NCI-H146 treated with DMSO at 0.1 percent for 48 hours (cell line): ENCODE results near the gene CTDSPL.
A peak's percentile ranks its signal among the peaks of the same experiment; 100 is the strongest.

Source experiments
- DNase-seq: peaks from one replicate; lab custom pipeline; 2025; ENCODE audit not compliant: unreplicated experiment; lab: John Stamatoyannopoulos, UW

The CTDSPL gene

DNA sequence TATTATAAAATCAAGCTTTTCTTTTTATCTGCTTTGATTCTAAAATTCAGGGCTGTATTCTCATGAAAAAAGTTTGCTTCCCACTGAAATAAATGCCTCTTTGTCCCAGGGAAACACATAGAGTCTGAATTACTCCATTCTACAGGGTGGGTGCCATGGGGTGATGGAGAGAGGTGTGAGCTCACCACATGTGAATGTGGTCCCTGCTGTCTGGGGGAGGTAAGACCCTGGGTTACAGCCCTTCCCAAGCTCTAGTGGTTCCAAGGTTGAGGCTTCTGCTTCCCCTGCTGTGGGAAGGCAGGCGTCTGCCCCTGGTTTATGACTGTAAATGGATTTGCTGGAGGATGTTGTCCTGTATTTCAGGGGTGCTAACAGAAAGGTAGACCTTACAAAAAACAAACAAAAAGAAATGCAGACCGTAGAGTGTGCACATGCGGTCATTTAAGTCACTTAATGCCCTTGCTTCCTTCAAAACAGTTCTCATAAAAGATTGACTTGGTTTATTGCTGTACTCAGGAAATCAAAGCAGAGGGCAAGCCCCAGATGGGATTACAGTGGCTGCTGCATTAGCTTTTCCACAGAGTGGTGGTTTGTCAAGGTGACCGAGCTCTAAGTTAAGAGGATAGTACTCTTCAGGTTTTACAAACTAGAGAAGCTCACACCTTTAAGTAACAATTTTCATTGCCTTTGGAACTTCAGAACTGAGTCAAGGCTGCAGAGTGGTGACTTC, 49.2 kb downstream of the CTDSPL start:
- no peak for DNase-seq

DNA sequence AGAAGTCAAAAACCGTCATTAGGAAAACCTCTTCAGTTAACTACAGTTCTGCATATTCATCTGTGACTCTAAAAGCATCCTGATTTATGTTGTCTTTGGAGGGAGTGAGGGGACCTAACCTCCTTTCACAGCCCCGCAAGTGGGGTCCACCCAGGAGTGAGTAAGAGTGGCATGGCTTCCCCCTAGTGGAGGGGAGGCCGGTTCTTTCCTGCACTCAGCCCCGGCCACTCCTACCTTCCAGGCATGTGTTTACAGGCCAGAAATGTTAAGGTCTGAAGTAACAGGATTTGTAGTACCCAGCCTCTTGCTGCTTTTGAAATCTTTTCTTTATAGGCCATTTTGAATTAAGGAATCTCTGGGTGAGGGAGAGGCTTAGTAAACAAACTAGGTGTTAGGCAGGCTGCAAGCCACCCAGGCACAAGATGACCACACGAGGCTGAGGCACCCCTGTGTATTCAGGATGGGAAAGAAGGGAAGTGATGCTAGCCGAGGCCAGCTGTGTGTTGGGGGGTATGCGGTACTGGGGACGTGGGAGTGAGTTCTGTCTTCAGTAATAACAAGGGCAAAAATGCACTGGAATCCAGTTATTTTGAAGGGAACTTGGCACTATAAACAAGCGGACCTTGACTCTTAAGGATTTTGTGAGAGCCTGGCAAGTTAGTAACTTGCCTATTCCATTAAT, 50.5 kb downstream of the CTDSPL start:
- no peak for DNase-seq

DNA sequence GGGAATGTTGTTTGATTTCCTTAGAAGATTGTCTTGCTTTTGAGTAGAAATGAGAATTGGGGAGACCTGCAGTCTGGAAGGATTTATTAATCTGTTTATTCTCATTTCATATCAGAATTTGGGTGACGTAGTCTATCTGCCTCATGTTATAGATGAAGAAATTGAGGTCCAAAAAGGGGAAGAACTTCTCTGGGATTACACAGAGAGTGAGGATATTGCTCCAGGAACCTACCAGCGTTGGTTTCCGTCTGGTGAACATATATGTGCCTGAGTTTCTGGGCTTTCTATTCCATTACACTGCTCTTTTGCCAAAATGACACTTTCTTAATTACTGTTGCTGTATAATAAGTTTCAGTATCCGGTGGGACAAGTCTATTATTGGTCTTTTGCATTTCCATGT, 51.8 kb downstream of the CTDSPL start:
- DNase-seq = no peak

DNA sequence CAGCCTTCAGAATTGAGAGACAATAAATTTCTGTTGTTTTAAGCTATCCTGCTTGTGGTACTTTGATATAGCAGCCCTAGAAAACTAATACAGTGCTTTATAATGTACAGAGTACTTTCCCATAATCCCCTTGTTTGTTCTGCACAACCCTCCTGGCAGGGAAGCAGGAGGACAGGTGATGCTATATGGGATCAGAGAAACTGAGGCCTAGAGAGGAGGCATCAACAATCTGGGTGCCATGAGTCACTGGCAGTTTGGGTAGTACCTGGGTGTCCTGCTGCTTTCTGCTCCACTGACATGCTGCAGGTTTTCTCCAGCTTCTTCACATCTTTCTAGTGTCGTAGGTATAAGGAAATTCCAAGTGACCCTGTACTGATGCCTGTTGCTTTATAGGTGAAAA, 55.0 kb downstream of the CTDSPL start:
- no peak for DNase-seq

DNA sequence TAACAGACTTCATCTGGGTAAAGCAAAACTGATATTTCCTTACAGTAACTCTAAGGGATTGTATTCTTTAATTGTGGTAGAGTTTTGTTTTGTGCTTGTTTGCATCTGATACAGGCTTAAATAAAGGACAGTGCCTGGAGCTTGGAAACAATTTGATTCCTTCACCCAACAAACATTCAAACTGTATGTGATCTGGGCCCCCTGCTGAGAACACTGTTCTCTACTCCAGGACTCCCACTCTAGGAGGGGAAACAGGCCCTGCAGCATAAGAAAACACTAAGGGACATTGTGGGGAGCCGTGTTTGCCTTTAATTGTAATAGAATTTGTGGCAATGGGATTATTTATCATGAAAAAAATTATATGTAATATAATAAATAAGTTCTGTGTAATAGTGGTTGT, 56.9 kb downstream of the CTDSPL start:
- DNase-seq = peak; percentile 3

DNA sequence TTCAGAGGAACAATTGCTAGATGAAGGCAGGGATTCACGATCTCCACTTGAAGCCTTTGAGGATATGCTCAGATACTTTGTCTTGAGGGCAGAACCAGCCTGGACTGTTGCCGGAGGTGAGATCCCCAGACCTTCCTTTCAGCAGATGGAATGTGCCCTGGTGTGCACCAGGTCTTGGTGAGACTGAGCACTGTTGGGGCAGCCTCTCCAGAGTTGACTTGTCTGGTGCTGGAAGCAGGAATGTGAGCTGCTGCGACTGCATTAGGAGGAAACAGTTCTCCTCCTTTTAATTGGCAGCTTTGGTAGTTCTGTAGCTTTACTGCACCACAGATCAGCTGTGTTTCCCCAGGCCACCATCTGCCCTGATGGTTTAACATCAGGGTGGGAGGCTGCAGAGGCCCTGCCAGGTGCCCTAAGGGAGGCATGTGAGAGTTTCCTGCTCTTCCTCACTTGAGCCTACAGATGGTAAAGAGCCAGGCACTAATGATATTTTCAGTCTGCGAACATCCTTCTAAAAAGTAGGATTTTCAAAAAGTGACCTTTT, 58.5 kb downstream of the CTDSPL start:
- no peak for DNase-seq

DNA sequence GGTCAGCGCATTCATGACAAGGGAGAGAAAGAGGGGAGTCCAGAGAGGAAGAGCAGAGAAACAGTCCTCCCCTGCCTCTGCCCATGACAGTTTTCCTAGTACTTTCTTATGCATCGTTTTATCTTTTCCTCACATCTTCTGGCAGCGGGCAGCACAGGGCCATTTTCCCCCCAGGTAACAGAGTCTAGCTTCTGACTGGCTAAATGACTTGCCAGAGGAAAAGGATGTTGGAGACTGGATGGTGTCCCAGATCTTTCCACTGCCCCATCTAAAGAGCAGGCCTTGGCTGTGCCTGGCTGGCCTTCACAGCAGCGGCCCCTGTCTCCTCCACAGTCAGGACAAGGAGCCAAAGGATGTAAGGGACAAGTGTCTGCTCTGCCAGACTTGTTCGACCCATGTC, 59.3 kb downstream of the CTDSPL start:
- DNase-seq = no peak

DNA sequence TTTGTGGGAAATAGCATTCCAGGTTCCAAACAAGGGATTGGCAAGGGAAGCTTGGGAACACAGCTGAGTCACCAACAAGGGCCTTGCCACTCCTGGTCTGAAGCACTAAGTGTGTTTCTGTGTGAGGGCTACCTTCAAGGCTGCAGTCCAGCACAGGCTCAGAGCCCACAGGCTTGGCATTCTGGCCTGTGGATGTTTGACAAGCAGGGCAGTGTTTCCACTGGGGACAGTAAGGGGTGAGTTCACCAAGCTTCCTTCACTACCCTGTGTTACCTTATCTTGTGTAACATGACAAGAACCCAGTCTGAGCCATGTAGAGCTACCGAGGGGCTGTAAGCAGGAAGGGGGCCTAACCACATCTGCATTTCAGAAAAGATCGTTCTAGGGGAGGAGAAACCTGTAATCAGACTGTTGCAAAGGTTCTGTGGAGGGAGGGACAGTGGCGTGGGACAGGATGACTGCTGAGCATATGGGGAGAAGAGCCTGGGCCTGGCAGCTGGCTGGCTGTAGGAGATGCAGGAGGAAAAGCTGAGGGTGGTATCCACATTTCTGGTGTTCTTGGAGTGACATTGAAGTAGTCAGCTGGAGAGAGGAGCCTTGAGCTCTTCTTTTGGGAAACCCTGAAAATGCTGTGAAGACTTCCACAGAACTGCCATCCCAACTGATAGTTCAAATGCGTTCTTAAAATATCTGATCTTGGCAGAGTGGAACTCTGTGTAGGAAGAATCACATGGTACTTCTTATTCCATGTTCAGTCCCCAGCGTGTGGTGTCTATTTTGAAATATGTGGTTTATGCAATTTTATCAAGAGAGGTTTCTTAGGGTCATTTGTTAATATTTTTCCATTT, 61.3 kb downstream of the CTDSPL start:
- DNase-seq = no peak

DNA sequence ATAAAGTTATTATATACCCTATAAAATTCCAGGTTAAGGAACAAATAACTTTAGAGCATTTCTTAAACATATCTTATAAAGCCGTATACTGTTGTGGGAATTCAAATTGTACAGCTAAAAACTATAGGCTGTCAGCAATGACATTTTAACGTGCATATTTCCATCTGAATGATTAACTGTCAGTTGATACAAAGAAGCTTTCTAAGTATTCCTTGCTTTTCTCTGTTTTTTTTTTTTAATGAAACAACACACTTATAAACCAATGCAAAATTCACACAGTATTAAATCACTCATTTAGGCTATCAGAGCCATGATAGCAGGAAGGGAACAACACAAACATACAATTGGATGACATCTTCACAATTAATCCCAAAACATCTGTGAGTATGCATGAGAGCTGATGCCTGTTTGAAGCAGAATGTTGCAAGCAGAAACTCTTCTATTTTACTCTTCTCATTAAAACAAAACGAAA, 61.9 kb downstream of the CTDSPL start:
- DNase-seq = no peak

DNA sequence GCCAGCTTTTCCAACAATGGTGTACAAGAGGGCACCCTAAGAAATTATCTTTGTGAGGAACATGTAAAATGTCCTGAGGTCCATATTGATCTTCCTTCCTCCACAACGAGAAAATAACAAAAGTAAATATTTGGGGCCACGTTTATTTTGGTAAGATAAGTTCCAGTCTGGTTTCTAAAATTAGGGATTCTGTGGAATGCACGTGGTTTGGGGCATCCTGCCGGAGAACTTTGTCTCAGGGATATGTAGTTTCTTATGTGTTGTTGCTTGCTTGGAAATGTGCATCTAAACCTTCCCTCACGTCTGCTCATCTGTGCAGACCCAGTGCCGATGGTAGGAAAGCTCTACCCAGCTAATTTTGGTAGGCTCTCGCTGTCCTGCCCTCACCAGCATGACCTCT, 62.8 kb downstream of the CTDSPL start:
- DNase-seq = no peak

DNA sequence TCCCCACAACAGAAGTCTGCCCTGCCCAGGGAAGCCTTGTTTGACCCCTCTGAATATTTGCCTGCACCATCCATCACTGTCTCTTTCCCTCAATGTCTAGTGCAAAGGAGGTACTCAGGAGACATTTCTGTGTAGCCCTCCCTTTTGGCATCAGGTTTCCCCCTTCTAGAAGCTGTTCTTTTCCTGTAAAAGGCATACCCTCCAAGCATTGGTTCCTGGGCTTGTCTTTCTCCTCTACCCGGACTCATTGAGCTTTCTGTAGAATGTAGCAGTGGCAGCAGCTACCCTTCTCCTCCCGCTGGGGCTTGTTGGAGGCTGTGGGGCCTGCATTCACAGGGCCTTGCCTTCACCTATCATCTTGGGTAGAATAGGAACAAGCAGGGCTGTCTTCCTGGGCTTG, 63.5 kb downstream of the CTDSPL start:
- no peak for DNase-seq

DNA sequence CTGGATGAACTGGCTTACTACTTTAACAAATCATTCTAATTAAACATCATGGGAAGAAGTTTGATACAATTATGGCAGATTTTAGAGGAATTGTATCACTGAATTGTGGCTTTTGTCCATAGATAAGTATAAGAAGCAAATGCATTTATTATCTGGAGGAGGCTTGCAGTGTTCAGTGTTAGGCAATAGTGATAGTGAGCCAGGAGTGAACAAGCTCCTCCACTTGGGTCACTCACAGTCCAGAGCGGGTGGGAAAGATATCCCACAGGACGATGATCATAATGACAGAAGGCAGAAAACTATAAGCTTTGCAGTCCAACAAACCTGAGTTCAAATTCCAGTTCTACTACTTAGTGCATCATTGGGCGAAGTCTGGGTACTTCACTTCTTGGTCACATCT, 64.9 kb downstream of the CTDSPL start:
- DNase-seq = no peak

DNA sequence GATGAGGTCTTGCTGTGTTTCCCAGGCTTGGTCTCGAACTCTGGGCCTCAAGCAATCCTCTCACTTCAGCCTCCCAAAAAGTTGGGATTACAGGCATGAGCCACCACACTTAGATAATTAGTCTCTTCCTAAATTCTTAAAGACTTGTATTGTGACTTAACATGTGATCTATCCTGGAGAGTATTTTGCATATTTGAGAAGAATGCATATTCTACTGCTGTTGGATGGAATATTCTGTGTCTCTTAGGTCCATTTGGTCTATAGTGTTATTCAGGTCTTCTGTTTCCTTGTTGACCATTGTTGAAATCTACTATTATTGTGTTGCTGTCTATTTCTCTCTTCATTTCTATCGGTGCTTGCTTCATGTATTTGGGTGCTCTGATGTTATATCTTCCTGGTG, 68.8 kb downstream of the CTDSPL start:
- DNase-seq = no peak

DNA sequence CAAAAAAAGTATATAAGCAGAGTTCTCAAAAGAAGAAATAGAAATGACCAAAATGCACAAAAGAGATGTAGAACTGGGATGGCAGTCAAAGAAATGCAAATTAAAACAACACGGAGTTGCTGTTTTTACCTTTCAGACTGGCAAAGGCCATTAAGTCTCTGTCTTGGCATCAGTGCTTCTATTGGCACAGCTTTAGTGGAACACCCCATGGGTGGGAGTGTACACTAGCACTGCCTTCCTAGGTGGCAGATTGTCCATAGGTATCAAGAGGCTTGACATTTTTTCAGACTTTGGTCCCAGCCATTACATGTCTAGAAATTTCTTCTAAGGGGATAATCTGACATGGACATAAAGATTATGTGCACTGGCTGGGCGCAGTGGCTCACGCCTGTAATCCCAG, 70.8 kb downstream of the CTDSPL start:
- no peak for DNase-seq

DNA sequence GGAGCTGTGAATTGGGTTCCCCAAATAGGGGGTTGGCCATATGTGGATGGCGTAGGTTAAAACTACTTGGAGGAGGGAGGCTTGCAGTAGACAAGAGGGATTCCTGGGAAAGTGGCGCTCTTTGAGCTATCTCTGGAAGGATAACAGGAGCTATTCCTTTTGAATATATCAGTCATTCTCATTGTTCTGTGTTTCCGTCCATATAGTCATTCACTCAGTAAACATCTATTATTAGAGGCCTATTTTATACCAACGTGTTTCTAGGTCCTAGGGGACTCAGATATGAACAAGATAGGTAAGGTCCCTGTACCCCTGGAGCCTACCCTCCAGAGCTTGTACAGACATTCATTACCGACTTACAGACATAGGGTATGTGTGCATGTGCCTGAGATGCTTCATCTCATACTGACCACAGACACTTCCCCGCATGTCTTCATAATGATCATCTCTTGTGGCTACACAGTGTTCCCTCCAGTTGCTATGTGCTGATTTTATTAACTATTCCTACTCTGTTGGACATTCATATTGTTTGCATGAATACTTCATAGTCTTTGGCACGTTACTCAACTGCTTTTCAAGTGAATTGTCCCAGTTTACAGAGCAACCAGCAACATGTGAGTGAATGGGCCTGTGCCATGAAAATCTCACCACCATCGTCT, 73.1 kb downstream of the CTDSPL start:
- DNase-seq = no peak

DNA sequence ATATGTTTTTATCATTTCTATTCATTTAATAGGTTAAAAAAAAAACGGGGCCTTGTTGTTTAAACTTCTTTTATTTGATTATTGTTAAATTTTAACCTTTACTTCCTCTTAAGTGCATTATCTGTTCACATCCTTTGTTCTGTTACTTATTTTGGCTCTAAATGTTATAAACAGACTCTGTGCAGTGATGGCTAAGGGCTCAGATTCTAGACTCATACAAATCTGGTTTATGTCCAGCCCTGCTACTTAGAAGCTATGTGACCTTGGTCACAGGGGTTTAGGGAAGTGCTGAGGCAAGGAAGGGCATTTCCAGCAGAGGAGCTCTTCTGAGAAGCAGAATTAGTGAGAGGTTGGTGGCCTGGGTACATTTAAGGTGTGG, 73.6 kb downstream of the CTDSPL start:
- DNase-seq = no peak

DNA sequence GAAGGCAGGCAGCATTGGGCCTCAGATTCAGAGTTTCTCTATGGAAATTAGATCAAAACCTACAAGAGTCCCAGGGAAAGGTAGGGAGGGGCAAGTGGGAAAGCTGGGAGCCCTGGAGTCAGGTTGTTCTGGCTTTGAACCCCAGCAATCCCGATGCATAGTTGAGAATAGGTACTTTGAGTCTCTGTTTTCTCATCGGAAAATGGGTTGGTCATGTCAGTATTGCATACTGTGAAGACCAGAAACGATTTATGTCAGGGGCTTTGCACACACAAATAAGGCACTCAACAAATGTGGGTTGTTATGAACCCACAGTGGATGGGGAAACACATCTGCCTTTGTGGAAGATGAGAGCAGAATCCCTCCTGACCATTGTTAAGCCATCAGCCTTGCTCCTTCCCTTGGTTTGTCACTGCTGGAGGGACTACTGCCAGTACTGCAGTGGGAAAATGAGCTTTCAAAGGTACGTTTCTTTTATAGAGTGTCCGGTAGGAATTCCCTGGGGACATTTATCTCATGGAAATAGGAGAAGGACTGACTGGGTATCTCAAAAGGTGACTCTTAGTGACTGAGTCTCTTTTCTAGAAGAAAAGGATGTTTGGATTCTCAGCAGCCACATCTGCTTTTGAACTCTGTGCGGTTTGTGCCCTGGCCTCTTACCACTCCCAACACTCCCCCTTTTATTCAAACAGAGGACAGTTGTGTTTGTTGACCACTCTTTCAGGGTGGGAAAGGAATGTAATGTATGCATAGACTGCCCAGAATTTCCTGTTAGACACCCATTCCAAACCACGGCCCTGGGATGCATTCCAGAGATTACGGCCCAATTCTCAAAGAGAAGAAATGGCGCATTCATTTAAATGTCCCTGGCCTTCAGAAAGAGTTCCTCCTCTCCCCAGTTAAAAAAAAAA, 74.3 kb downstream of the CTDSPL start:
- no peak for DNase-seq

DNA sequence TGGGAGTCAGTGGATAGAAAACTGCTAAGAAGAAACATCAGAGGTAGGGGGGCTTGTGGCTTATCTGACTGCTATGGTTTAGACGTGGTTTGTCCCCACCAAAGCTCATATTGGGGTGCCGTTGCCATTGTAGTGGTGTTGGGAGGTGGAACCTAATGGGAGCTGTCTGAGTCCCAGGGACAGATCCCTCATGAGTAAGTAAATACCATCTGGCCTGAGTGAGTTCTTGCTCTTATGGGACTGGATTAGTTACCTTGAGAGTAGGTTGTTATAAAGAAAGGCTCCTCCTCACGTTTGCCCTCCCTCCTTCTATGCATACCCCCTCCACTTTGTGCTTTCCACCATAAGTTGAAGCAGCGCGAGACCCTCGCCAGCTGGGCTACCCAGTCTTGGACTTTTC, 75.5 kb downstream of the CTDSPL start:
- no peak for DNase-seq

DNA sequence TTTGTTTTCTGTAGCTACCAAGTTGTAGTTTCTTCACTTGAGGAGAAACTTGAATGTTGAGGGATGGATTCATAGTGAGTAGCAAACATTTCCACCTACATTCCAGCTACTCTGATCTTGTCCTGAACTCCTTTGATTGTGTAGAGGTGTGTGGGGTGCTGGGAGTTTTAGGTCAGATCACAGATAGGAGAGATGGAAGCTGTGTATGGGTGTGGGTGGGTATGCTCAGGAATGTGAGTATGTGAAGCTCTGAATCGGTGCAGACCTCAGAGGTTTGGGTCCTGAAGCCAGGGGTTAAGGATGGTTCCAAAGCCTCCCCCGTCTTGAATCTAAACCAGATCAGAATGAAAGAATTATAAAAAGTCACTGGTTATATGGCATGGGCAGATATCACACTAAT, 76.3 kb downstream of the CTDSPL start:
- DNase-seq = no peak

DNA sequence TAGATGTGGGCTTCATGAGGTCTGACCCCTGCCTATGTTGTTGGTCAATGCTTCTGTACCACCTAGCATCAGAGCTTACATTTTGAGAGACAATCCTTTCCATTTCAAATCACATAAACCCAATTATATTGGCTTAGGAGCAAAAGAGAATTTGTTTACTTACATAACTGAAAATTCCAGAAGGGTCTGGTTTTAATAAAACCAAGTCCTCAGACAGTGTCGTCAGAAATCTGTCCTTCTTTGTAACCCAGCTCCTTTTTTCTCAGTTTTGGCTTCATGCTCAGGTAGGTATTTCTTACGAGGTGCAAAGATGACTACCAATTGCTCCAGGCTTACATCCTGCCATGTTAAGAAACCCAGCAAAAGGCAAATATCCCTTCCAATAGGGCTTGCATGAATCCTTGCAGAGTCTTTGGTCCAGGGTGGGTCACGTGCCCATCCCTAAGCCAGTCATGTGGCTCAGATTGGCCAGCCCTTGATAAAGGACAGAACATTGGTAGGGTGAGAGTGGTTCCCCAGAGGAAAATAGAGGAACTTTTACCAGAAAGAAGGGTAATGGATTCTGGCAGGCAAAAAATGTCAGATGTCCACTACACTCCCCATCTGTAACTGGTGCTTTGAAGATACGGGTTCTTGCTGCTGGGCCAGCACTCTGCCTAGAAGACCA, 78.7 kb downstream of the CTDSPL start:
- DNase-seq = no peak
